ENCODE data around the gene RBM23. TPM values are rescaled to one million over a fixed set of nuclear protein-coding genes. Genes with fewer than 3 reads are reported as not detected.
A peak's percentile ranks its signal among the peaks of the same experiment; 100 is the strongest.
"Not testable (repeated sequence)": the region's sequence is repeated elsewhere in the genome, so short reads cannot be mapped to it uniquely, and the experiment has no call there.

Gene RBM23
- total RNA-seq, 1 donor from 2014 or later: 37.8 TPM

DNA sequence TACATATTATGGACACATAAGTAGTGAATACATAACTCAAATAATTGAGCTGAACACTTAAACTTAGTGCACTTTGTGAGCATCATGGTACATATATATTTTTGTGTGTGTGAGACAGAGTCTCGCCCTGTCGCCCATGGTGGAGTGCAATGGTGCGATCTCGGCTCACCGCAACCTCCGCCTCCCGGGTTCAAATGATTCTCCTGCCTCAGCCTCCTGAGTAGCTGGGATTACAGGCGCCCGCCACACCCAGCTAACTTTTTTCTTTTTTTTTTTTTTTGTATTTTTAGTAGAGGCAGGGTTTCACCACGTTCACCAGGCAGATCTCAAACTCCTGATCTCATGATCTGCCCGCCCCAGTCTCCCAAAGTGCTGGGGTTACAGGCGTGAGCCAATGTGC, 66.8 kb downstream of the RBM23 start:
- intact Hi-C loops (cut with DNase I): loop anchor here (1.0 to 10.0 kb wide), 2 partner anchors 29 to 297 kb away; no protein-coding TSS in a partner anchor
- peak; percentile 25 for DNase-seq
- ATAC-seq (ENCODE audit: poor library complexity): not testable (repeated sequence)

DNA sequence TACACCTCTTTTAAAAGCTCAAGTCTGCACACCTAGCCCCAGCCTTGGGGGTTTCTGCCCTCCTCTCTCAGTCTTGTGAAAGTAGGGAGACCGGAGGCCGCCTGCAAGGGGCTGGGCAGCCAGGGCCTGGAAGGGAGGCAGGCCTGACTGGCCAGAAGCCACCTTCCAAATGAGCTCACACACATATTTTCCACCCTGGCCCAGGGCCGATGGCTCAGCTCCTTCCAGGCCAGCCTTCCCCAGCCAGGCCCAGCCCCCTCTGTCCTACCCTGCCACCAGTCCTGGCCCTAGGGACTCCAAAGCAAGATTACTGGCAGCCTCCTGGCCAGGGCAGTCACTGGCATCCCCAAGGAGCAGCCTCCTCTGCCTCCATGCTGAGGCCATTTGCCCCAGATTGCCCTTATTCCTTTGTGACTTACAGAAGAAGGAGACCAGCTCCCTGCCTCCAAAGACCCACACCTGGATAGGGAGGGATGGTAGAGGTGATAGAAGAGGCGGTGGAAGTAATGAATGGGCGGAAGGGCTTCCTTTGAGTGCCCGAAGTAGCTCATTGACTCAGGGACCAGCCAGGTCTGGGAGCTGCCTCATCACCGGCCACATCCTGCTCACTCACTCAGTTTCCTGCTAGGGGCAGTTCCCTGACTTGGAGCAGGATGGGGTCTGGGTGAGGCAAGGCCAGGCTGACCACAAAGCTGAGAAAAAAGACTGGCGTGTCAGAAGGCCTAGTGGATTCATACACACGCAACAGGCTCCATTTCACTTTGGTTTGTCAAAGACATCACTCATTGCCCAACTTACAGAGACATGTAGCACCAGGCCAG, 67.8 kb downstream of the RBM23 start:
- DNase-seq (peak; percentile 94), ATAC-seq (ENCODE audit: poor library complexity) (peak; percentile 81)
- intact Hi-C loops (cut with DNase I): loop anchor here (10.0 kb wide), 1 partner anchor 296 kb away; no protein-coding TSS in a partner anchor

DNA sequence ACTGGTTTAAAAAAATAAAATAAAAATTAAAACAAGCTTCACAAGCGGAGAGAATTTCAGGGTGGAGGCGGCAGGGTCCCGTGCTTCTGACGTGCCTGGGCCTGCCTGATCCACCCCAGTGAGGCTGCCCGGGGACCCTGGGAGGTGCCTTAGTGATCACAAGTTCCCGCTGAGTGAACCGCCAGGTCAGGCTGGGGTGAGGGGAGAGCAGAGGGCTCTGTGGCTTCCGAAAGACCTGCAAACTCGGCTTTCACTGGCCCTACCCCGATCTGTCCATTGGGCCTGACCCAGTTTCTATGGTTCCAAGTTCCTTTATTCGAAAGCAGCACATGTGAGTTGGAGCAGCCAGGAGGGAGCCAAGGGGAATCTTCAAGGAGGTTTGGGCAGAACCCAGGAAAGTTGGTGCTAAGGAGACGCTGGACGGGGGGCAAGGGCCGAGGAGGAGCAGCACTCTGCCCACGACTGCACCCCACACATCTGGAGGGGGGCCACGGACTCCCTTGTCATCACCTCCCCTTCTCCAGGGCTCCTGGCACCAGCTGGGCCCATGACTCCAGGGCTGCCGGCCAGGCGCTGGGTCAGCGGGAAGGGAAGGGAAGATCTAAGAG, 69.6 kb downstream of the RBM23 start:
- intact Hi-C loops (cut with DNase I): loop anchor here (10.0 kb wide), 1 partner anchor 455 kb away; no protein-coding TSS in a partner anchor
- ATAC-seq (ENCODE audit: poor library complexity): peak; percentile 40
- DNase-seq: peak; percentile 79

DNA sequence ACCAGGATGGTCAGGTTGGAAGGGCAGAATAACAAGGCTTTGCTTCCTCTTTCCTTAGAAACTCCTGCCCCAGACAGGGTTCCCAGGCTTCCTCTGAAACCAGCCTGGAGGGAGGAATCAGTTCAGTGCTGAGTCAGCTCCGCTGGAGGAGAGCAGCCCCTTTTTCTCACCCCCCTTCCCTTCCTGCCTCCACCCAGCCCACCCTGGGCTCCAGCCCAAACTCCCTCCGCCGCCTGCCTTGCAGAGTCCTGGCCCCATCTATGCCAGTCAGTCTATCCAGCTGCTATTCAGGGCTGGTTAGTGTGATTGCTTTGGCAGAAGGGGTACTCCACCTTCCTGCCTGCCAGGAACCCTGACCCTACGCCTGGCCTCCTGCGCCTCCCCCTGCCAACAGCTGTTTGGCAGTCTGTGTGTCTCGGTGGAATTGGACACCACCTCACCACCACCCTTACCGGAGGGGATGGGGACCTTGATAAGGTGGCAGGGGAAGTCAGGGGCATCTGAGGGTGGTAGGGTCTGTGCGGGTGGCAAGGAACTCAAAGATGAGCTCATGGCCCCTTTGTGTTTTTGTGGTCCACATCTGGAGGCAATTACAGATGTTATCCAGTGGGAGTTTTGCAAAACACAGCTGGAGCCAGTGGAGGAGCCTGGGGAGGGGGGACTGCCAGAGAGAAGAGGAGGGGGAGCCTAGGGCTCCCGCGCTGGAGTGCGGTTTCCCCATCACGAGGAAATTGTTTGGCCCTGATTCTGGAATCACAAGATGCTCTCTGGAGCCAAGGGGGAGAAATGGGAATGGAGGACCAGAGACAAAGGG, 70.4 kb downstream of the RBM23 start:
- ATAC-seq (ENCODE audit: poor library complexity): peak; percentile 43
- intact Hi-C loops (cut with DNase I): loop anchor here (10.0 kb wide), 1 partner anchor 454 kb away; no protein-coding TSS in a partner anchor
- peak; percentile 82 for DNase-seq

DNA sequence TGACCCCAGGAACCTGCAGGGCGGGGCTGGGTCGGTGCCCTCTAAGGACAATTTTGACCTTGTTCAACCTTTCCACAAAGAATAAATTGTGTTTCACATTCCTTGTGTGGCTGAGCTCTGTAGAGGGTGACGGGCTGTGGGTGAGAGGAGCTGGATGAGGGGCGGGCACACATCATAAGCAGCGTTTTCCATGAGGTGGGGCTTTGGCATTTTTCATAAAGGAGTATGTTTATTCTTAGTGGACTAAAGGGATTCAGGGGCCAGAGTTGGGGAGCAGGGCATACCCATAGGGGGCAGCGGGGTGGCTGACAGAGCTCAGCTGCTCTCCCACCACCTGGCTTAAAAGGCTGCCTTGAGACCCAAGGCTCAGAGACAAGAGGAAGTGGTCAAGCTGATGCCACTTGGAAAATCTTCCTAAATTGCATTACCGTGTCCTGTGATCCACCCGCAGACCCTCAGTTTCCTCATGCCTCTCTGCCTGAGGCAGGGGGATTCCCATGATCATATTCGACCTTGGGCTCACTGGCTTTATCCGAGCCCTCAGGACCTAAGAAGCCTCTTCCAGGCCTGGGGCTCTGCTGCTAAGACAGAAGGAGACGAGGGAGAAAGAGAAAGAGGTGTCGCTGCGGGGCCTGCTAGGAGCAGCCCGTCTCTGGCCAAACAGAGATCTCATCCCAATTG, 71.1 kb downstream of the RBM23 start:
- ATAC-seq (ENCODE audit: poor library complexity): no peak
- intact Hi-C loops (cut with DNase I): loop anchor here (10.0 kb wide), 1 partner anchor 453 kb away; no protein-coding TSS in a partner anchor
- no peak for DNase-seq

DNA sequence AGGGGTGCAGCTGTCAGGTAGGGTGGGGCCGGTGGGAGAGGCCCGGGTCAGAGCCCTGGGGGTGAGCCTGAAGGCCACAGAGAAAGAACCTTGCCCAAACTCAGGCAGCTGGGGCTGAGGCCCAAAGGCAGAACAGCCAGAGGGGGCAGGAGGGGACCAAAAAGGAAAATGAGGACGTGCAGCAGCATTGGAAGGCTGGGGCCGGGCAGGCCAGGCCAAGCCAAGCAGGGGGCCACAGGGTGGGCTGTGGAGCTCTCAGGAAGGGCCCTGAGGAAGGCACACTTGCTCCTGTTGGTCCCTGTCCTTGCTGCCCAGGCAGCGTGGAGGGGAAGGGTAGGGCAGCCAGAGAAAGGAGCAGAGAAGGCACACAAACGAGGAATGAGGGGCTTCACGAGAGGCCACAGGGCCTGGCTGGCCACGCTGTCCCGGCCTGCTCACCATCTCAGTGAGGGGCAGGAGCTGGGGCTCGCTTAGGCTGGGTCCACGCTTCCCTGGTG, 72.1 kb downstream of the RBM23 start:
- DNase-seq (no peak), ATAC-seq (ENCODE audit: poor library complexity) (no peak)
- intact Hi-C loops (cut with DNase I): loop anchor here (10.0 kb wide), 1 partner anchor 452 kb away; no protein-coding TSS in a partner anchor

DNA sequence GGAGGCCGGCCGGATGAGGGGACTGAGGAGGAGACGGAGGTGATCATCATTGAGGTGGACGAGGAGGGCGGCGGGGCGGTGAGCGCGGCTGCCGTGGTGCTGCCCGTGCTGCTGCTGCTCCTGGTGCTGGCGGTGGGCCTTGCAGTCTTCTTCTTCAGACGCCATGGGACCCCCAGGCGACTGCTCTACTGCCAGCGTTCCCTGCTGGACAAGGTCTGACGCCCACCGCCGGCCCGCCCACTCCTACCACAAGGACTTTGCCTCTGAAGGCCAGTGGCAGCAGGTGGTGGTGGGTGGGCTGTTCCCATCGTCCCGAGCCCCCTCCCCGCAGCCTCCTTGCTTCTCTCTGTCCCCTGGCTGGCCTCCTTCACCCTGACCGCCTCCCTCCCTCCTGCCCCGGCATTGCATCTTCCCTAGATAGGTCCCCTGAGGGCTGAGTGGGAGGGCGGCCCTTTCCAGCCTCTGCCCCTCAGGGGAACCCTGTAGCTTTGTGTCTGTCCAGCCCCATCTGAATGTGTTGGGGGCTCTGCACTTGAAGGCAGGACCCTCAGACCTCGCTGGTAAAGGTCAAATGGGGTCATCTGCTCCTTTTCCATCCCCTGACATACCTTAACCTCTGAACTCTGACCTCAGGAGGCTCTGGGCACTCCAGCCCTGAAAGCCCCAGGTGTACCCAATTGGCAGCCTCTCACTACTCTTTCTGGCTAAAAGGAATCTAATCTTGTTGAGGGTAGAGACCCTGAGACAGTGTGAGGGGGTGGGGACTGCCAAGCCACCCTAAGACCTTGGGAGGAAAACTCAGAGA, 72.9 kb downstream of the RBM23 start:
- no peak for DNase-seq

DNA sequence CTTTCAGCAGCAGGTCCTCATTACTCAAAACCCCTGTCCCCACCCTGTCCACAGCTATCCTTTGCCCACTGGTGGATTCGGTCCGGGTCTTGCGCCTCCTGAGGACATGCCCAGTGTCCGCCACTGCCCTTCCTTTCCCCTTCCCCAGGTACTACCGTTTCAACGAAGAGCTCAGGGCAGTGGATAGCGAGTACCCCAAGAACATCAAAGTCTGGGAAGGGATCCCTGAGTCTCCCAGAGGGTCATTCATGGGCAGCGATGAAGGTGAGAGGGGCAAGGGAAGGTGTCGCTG, 73.9 kb downstream of the RBM23 start:
- DNase-seq (no peak), ATAC-seq (ENCODE audit: poor library complexity) (no peak)
- intact Hi-C loops (cut with DNase I): loop anchor here (10.0 kb wide), 1 partner anchor 450 kb away; no protein-coding TSS in a partner anchor

More for the DNA sequence above, 72.9 kb downstream of the RBM23 start:
- no peak for ATAC-seq (ENCODE audit: poor library complexity)
- intact Hi-C loops (cut with DNase I): loop anchor here (10.0 kb wide), 1 partner anchor 451 kb away; no protein-coding TSS in a partner anchor

DNA sequence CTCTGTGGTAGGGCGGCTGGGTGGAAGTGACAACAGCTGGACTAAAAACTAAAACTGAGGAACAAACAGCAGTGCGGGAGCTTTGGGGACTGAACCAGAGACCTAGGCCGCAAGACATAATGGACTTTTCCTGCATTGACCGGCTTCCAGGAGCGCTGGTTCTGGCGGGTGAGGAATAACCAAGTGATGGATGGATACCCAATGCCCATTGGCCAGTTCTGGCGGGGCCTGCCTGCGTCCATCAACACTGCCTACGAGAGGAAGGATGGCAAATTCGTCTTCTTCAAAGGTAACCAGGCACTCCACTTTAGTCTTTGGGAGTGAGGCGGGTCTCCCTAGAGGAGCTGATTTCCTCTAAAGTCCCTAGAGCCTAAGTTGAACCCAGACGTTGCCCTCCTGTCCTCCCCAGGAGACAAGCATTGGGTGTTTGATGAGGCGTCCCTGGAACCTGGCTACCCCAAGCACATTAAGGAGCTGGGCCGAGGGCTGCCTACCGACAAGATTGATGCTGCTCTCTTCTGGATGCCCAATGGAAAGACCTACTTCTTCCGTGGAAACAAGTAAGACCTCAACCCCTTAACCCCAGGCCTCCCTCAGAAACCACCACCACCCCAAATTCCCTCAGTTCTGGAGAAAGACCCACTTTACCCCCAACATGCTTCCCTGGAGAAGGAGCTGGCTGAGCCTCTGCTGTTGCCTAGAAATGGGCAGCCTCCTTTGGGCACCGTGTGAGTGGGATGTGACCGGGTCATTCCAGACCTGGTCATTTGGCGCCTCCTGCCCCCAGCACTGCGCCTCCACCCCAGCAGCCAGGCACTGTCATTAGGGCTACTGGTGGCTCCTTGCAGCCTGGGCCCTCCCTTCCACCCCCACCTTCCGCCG, 74.5 kb downstream of the RBM23 start:
- intact Hi-C loops (cut with DNase I): loop anchor here (10.0 kb wide), 1 partner anchor 450 kb away; no protein-coding TSS in a partner anchor
- ATAC-seq (ENCODE audit: poor library complexity): no peak
- DNase-seq: no peak

Other genes starting within 250 kb of the RBM23 start
- gene OXA1L, start 152.5 kb downstream of the RBM23 start, total RNA-seq: 164 TPM
- gene SLC7A7, start 103.7 kb downstream of the RBM23 start, total RNA-seq: 4.6 TPM
- 110 TPM for gene MRPL52, start 89.3 kb downstream of the RBM23 start, total RNA-seq
- gene MMP14, start 82.6 kb downstream of the RBM23 start, total RNA-seq: 22.5 TPM
- gene LRP10, start 47.4 kb downstream of the RBM23 start, total RNA-seq: 50.8 TPM
- not detected for gene REM2, start 35.9 kb downstream of the RBM23 start, total RNA-seq
- 50.2 TPM for gene PRMT5, start 10.2 kb upstream of the RBM23 start, total RNA-seq
- 16.4 TPM for gene HAUS4, start 37.9 kb upstream of the RBM23 start, total RNA-seq
- 10.9 TPM for gene AJUBA, start 63.4 kb upstream of the RBM23 start, total RNA-seq
- gene C14orf93, start 91.0 kb upstream of the RBM23 start, total RNA-seq: 5.5 TPM
- 129 TPM for gene PSMB5, start 115.8 kb upstream of the RBM23 start, total RNA-seq
- gene PSMB11, start 123.1 kb upstream of the RBM23 start, total RNA-seq: not detected
- gene CDH24, start 138.4 kb upstream of the RBM23 start, total RNA-seq: 1.6 TPM
- 65.8 TPM for gene ACIN1, start 176.0 kb upstream of the RBM23 start, total RNA-seq
- 20.6 TPM for gene C14orf119, start 176.4 kb upstream of the RBM23 start, total RNA-seq
- not detected for gene CIROP, start 185.8 kb upstream of the RBM23 start, total RNA-seq
- not detected for gene CEBPE, start 200.1 kb upstream of the RBM23 start, total RNA-seq